Epithelial cell of esophagus (primary cell): ENCODE measurements around the gene GABRG3.

Source experiments
- DNase-seq: peaks from one replicate; pipeline ENCODE4 v3.0.0; 2010; ENCODE audit warnings: low read depth
- H3K4me3 ChIP-seq: 2 replicates; pipeline ENCODE4 v1.5.1; 2011; ENCODE audit warnings: mild to moderate bottlenecking, low read length, control low read depth
- TF ChIP-seq, protein P1 (sequence below): IDR thresholded peaks from 2 replicates; pipeline ENCODE4 v1.5.1; 2011; ENCODE audit warnings: low read depth, mild to moderate bottlenecking, low read length, control low read depth, inconsistent platforms; ENCODE audit not compliant: insufficient read depth; ENCODE audit errors: missing control alignments

Gene GABRG3

DNA sequence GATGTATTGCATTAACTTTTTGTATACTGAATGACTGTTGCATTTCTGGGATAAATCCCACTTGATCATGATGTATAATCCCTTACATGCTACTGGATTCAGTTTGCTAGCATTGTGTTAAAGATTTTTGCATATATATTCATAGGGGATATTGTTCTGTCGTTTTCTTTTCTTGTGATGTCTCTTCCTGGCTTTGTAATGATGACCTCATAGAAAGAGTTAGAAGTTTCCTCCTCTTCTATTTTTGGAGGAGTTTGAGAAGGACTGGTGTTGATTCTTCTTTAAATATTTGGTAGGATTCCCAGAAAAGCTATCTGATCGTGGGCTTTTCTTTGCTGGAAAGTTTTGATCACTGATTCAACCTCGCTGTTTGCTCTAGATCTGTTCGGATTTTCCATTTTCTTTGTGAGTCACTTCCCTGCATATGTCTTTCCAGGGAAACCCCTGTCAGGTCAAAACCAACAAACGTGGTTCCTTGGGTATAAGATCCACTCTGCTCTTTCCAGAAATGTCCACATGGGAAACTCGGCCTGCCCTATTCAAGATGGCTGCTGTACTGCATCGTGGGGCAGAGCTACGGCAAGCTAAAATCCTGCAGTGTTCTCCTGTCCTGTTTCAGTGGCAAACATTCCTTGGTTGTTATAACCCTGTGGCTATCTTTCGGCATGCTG, 120.4 kb downstream of the GABRG3 start:
- no peak for DNase-seq
- H3K4me3 ChIP-seq = no peak overlapping the region
- TF ChIP-seq, protein P1, sequence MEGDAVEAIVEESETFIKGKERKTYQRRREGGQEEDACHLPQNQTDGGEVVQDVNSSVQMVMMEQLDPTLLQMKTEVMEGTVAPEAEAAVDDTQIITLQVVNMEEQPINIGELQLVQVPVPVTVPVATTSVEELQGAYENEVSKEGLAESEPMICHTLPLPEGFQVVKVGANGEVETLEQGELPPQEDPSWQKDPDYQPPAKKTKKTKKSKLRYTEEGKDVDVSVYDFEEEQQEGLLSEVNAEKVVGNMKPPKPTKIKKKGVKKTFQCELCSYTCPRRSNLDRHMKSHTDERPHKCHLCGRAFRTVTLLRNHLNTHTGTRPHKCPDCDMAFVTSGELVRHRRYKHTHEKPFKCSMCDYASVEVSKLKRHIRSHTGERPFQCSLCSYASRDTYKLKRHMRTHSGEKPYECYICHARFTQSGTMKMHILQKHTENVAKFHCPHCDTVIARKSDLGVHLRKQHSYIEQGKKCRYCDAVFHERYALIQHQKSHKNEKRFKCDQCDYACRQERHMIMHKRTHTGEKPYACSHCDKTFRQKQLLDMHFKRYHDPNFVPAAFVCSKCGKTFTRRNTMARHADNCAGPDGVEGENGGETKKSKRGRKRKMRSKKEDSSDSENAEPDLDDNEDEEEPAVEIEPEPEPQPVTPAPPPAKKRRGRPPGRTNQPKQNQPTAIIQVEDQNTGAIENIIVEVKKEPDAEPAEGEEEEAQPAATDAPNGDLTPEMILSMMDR = no peak

GRCh38 chr15:27092390-27092789, 121.4 kb downstream of the GABRG3 start:
- TF ChIP-seq, protein P1 = no peak
- no peak for DNase-seq
- H3K4me3 ChIP-seq = no peak overlapping the region

GRCh38 chr15:27094235-27094634, 123.3 kb downstream of the GABRG3 start:
- no peak for DNase-seq
- TF ChIP-seq, protein P1 = no peak
- H3K4me3 ChIP-seq = no peak overlapping the region

- TF ChIP-seq, protein P1 = no peak
- DNase-seq = no peak
- no peak overlapping the region for H3K4me3 ChIP-seq
Measured at GRCh38 chr15:27095886-27096624, 125.1 kb downstream of the GABRG3 start.

DNA sequence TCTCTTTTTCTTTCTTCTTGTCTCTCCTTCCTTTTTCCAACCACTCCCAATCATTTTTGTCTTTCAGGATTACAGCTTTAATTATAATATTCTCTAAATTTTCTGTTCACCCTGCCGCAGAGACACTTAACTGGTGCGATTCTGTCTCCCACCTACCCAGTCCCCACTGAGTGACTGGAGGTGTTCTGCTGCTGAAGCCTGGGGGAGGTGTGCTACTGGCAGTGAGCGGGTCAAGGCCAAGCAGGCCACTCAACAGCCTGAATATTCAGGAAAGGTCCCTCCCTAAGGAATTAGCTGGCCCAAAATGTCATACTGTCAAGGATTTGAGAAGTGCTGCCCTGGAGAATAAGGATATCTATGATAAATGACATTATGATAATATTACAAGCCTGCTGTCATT, 126.5 kb downstream of the GABRG3 start:
- no peak overlapping the region for H3K4me3 ChIP-seq
- DNase-seq = no peak
- TF ChIP-seq, protein P1 = no peak

GRCh38 chr15:27101982-27102381, 131.0 kb downstream of the GABRG3 start:
- no peak for DNase-seq
- TF ChIP-seq, protein P1 = no peak

More at GRCh38 chr15:27101982-27102381, 131.0 kb downstream of the GABRG3 start:
- no peak overlapping the region for H3K4me3 ChIP-seq
